Colon (tissue), 2 donors: ENCODE results near the gene ANGPTL4.
"Not testable (repeated sequence)": the region's sequence is repeated elsewhere in the genome, so short reads cannot be mapped to it uniquely, and the experiment has no call there.

Experiments used
- FAIRE-seq: peaks from 2 replicates; lab custom pipeline; 2012; peaks lifted over from hg19 to GRCh38; lab: Jason Lieb, UNC
- donor health status: control.
- donor health status: control.

ANGPTL4 gene

DNA sequence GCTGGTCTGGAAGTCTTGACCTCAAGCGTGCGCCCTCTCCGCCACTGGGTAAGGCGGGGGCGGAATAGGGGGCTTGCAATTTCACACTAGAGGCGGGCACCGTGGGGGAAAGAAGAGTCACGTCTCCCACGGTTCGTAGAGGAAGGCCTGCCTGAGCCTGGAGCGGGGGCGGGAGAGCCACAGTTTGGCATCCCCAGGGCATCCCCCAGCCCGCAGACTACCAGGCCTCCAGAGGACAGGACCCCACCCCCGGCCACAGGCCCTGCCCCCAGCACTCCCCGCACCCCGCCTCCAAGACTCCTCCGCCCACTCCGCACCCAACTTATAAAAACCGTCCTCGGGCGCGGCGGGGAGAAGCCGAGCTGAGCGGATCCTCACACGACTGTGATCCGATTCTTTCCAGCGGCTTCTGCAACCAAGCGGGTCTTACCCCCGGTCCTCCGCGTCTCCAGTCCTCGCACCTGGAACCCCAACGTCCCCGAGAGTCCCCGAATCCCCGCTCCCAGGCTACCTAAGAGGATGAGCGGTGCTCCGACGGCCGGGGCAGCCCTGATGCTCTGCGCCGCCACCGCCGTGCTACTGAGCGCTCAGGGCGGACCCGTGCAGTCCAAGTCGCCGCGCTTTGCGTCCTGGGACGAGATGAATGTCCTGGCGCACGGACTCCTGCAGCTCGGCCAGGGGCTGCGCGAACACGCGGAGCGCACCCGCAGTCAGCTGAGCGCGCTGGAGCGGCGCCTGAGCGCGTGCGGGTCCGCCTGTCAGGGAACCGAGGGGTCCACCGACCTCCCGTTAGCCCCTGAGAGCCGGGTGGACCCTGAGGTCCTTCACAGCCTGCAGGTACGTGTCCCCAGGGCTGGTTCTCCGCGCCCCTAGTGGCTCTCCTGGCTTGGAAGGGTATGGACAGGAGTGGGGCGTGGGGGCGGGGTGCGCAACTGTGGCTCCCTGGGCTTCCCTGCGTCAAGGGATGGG is at the start of gene ANGPTL4:
Gene ANGPTL4 (plus strand): TSS at position 353 of the 969 bp plus-strand sequence. CDS start 167 bp downstream, at position 520.
- FAIRE-seq, result no peak

GRCh38 chr19:8314981-8315640 is 48.8 kb upstream of the ANGPTL4 start:
- not testable (repeated sequence) for FAIRE-seq

GRCh38 chr19:8316351-8317125 is 47.4 kb upstream of the ANGPTL4 start:
- no peak for FAIRE-seq

DNA sequence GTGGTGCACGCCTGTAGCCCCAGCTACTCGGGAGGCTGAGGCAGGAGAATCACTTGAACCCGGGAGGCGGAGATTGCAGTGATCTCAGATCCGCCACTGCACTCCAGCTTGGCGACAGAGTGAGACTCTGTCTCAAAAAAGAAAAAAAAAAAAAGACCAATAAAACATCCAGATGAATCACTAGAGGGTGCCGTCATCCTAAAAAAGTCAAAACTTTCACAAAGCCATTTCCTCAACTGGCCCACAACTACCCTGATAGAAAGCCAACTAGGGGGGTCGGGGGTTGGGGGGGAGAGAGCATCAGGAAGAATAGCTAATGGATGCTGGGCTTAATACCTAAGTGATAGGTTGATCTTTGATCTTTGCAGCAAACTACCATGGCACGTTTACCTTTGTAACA is 45.1 kb upstream of the ANGPTL4 start:
- FAIRE-seq, result not testable (repeated sequence)

- FAIRE-seq, result no peak
Measured at GRCh38 chr19:8319807-8320520, 44.0 kb upstream of the ANGPTL4 start.

DNA sequence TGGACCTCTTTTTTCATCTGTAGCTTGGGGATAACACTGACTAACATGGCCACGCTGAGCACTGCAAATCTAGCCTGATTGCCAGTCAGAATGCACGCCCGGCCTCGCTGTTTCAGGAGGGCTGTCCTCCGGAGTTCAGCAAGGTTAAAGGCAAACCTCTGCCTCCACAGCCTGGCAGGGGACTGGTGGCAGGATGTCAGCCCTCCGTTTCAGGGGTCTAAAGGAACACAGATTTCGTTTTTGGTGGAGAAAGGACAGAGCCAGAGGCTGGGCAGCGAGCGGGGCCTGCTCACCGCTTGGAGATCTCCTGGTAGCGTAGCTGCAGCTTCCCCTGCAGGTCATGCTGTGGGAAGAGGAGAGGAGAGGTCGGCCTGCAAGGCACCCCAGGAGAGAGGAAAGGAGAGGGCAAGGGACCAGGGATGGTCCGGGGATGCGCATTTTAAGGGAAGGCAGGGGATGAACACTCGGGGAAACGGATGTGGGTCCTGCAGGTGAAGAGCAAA is 43.3 kb upstream of the ANGPTL4 start:
- FAIRE-seq, result no peak

DNA sequence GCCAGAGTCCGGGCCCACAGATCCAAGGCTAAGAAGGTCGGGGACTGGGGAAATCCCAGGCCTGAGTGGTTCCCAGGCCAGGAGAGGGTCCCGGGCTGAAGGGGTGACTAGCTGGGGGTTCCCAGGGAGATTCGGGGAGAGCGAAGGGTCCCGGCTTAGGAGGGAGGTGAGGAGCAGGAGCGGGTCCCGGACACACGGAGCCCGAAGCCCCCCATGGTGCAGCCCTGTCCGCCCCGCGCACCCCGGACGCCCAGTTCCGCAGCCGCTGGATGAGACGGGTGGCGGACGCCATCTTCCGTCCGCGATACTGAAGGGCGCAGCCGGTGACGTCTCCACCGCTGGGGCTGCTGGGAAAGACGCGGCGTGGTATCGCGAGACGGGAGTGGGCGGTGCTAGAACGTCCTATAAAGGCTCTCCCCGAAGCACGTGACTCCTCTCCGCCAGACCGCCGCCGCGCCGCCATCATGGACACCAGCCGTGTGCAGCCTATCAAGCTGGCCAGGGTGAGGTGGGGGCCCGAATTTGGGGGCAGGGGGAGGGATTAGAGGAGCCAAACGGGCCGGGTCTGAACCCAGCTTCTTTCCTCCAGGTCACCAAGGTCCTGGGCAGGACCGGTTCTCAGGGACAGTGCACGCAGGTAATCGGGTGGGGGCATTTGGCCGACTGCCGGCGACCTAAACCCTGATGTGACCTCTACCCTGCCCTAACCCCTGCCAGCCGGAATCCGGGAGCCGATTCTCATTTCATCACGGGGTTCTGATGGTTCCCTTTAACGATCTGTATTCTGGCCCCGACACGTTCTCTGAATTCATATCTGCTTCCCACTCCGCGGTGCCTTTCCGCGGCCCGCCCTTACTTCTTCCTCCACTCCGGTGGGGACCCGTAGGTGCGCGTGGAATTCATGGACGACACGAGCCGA is 42.6 kb upstream of the ANGPTL4 start, which contains the start of the genes NDUFA7 and RPS28:
Gene NDUFA7 (minus strand): TSS at position 309 of the 919 bp plus-strand sequence. CDS start 17 bp downstream, at position 292.
Gene RPS28 (plus strand): TSS at position 430 of the 919 bp plus-strand sequence. CDS start 35 bp downstream, at position 465.
- FAIRE-seq, result no peak

- FAIRE-seq, result no peak
Measured at GRCh38 chr19:8321986-8322637, 41.8 kb upstream of the ANGPTL4 start.

- no peak for FAIRE-seq
Measured at GRCh38 chr19:8322638-8322997, 41.3 kb upstream of the ANGPTL4 start.

GRCh38 chr19:8323781-8324185 is 40.2 kb upstream of the ANGPTL4 start:
- FAIRE-seq, result no peak

- FAIRE-seq, result no peak
Measured at GRCh38 chr19:8324186-8325050, 39.5 kb upstream of the ANGPTL4 start.

GRCh38 chr19:8325454-8325853 is 38.5 kb upstream of the ANGPTL4 start:
- no peak for FAIRE-seq

DNA sequence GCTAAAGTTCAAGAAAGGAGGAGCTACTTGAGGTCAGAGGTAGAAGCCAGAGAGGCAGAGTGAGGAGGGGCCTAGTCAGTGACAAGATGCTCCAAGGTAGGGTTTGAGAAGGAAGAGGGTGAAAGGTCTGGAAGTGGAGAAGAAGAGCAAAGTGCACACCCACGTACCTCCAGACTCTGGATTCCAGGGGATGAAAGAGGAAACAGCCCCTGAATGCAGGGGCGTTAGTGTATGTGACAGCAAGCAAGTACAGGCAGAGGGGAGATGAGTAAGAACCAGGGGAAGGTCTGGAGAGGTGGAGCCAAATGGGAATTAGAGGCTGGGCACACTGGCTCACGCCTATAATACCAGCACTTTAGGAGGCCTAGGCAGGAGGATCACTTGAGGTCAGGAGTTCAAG is 34.0 kb upstream of the ANGPTL4 start:
- FAIRE-seq, result no peak

GRCh38 chr19:8331263-8331845 is 32.6 kb upstream of the ANGPTL4 start:
- no peak for FAIRE-seq

DNA sequence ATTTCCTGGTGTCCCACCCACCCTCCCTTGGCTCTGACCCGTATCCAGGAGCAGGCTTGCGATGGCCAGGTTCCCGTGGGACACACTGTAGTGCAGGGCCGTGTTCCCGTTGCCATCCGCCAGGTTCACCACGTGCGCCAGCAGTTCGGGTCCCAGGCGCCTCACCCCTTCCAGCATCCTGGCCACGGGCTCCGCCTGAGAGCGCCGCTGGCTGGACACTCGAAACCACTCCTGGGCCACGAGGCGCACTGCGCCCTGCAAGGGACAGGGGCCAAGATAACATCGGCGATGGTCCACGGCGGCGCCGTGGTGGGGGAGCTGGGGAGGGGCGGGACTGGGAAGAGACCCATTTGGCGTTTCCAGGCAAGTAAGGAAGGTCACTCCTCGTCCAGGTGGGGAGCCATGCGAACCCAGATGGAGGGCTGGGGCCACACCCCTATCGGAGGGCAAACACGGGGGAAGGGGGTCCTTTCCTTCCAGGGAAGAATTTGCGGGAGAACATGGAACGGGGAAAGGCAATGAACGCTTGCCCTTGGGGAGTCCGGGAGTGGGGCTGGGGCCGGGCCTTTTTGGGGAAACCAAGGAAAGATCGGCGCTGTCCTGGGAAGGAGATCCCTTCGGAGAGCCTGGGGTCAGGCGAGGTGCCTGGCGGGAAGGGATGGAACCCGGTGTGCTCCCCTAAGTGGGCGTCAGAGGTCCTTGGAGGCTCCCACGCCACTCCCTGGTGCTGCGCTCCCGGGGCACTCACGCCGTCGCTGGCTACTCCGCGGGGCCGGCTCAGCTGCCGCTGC is 30.8 kb upstream of the ANGPTL4 start:
- FAIRE-seq, result no peak

- FAIRE-seq, result no peak
Measured at GRCh38 chr19:8333767-8334457, 30.0 kb upstream of the ANGPTL4 start.
